GM21576 (cell line): ENCODE measurements around the gene HORMAD2.
"Not testable (repeated sequence)": the region's sequence is repeated elsewhere in the genome, so short reads cannot be mapped to it uniquely, and the experiment has no call there.

Experiments
- ATAC-seq: cut with Tn5 transposase; IDR thresholded peaks from one replicate; pipeline ENCODE4 v1.9.1; 2021; ENCODE audit warnings: mild to moderate bottlenecking, moderate library complexity; ENCODE audit not compliant: unreplicated experiment

The HORMAD2 gene

GRCh38 chr22:30187094-30187493, 106.8 kb downstream of the HORMAD2 start:
- no peak for ATAC-seq

DNA sequence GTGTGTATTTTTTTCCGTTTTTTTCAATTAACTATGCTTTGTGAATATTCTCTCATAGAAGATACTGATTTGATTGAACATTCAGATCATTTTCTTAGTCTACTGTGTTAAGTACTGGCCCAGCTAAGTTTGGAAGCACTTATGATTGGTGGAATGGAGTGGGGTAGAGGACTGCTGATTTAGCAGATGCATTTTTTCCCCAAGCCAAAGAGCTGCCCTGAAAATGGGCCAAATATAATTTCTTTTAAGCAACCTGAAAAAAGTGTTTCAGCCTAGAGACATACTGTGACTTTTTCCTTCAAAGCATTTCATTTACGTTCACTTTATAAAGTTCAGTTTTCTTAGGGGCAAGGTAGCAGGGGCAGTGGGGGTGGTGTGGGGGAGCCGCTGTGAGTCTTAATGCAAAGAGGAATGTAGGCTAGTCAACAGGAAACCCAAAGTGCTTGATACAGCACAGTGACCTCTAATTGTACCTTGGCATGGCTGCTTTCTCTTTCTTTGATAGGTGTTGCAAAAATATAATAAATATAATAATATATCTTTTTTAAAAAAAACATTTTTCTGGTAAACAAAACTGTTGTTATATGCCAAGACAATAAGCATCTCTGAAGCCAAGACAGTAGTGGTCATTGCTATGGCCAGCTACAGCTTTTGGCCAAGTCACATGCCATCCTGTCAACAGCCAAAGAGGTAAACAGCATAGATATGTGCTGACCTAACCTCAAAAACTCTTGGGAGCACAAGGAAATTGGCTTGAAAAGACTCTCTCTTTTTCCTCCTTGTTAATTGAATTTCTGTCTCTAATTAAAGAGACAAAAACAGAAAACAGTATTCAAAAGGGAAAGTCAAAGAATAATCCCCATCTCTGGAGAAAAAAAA, 107.5 kb downstream of the HORMAD2 start:
- ATAC-seq: no peak

- ATAC-seq: no peak
These were observed 108.6 kb downstream of the HORMAD2 start for GRCh38 chr22:30188911-30189310.

DNA sequence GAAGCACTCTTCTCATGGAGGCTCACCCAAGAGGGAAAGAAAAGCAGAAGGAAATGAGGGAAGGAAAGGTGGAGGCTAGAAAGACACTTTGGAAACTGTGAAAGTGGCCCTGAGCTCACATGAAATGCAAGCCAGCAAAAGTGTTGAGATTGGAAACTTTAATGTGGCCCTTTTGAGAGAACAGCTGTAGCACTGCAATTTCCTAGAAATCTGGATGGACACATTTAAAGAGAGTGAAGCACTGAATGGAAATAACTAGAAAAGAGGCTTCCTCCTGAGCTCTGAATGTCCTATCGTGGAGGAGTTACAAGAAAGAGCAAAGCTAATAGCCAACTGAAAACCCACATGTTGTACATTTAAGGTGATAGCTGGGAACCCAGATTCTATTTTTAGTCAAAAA, 110.3 kb downstream of the HORMAD2 start:
- ATAC-seq: no peak

GRCh38 chr22:30191040-30191701, 110.9 kb downstream of the HORMAD2 start:
- ATAC-seq: no peak

GRCh38 chr22:30192427-30192826, 112.2 kb downstream of the HORMAD2 start:
- no peak for ATAC-seq

DNA sequence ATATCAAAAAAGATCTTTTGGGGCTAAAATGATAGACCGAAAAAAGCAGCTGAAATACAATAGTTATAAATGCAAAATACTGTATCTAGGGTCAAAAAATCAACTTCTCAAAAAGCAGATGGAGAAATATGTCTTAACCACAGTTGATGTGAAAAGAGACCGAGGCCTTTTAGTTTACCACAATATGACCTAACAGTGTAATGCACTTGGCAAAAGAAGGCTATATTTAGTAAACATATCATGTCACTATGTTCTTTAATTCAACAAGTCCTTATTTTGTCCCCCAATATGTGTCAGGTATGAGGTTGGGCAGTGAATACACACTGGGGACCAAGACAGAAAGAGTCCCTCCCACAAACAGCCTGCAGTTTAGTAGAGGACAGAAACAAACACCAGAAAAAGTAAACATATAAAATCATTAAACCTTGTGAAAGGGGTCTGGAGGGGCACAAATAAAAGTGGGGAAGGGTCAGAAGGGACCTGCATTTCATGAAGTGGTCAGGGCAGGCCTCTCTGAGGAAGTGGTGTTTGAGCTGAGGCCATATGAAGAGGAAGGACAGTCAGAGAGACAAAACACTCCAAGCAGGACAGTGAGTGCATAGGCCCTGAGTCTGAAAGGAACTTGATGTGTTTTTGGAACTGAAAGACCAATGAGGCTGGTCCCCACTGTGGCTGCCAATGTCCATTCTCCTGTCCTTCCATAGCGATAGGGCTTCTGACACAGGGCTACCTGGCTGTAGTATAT, 112.9 kb downstream of the HORMAD2 start:
- ATAC-seq: no peak

DNA sequence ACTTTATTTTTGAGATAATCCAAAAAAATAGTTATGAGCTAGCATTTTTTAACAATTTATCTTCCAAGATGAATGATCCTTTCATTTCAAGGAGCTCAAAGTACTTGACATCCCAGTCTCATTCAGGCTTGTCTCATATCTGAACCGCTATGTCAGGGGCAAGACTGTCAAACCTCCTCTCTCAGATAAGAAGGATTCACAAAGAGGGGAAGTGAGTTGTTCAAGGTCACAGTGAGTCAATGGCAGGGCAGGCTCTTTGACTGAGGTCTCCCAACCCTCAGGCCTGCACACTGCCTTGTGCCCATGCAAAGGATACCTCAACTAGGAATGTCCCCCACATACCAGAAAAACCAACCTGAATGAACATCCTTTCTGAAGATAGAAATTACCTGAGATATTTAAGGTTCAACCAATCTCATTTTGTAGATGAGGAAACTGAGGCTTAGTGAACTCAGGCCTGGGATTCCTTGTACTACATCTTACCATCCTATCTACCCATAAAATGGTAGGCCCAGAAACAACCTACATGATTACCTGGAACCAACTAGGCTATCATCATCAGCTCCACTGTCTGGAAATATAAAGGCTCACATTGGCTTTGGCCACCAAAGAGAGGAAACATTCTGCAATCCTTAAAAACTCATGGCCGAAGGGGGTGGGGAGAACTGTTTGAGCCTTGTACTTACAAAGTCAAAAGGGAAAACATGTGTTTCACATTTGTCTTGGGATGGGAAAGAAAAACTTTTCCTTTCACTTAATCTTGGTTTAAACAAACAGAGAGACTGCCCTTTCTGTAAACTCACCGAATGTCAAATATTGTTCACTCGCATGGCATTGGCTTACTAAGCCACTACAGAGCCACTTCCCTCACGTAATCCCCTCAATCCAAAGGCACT, 115.2 kb downstream of the HORMAD2 start:
- ATAC-seq: no peak

- ATAC-seq: no peak
These were observed 116.0 kb downstream of the HORMAD2 start for GRCh38 chr22:30196141-30196879.

GRCh38 chr22:30196880-30197336, 116.6 kb downstream of the HORMAD2 start:
- ATAC-seq: no peak

GRCh38 chr22:30197389-30197788, 117.1 kb downstream of the HORMAD2 start:
- no peak for ATAC-seq

- ATAC-seq: no peak
These were observed 118.0 kb downstream of the HORMAD2 start for GRCh38 chr22:30198152-30198825.

DNA sequence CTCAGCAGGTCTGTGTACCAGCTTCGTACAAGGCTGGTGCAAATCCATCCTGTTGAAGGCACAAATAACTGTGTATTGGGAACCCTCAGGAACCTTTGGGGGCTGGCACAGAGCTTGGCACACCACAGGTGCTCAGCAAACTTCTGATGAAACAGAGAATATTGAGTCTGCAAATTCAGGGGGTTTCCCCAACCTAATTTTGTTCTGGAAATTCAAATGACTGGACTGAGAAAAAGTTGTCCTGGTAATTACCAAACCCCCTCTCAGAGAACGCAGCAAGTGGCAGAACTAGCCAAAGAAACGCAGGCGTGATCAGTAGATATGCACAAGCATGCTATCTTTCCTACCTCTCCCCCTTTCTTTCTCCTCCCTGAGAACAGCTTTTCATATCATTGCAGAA, 118.7 kb downstream of the HORMAD2 start:
- no peak for ATAC-seq

DNA sequence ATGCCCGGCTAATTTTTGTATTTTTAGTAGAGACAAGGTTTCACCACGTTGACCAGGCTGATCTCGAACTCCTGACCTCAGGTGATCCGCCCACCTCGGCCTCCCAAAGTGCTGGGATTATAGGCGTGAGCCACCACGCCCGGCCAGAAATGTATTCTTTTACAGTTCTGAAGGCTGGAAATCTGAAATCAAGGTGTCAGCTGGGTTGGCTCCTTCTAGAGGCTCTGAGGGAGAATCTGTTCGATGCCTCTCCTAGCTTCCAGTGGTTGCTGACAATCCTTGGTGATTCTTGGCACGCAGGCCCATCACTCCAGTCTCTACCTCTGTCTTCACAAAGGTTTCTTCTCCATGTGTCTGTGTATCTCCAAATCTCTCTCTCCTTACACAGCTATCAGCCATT, 120.6 kb downstream of the HORMAD2 start:
- not testable (repeated sequence) for ATAC-seq

GRCh38 chr22:30201945-30202344, 121.7 kb downstream of the HORMAD2 start:
- no peak for ATAC-seq

GRCh38 chr22:30202531-30203006, 122.3 kb downstream of the HORMAD2 start:
- no peak for ATAC-seq

DNA sequence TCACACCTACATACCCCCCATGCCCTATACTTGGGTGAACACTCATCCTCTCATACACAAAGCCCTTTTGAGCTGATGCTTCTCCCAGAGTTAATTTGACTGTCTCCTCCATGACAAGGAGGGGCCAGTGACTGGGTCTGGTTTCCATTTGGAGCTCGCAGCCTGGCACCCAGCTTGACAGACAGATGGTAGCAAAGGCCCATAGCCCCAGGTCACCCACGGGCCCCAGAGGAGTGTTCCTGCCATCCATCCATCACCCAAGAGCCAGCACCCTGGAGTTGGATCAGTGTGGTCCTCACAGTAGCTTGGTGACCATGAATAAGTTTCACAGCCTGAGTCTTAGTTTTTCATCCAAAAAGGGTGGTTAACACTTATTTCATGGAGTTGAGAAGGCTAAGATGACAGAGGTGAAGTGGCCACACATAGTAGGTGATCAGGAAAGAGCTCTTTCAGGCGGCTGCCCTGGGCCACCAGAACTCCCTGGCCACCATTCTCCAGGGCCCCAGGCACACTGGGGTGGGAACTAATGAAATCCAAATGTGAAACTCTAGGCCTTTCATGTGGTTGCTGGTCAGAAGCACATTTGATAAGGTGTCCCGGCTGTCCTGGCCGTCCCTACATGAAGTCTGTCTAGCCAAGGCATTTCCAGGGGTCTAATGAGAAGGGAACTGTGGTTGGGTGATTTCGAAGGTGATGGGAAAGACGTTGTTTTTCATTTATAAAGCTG, 123.9 kb downstream of the HORMAD2 start:
- no peak for ATAC-seq

- ATAC-seq: no peak
These were observed 124.5 kb downstream of the HORMAD2 start for GRCh38 chr22:30204742-30205111.
